ENCODE data around the gene GDPD1.

DNA sequence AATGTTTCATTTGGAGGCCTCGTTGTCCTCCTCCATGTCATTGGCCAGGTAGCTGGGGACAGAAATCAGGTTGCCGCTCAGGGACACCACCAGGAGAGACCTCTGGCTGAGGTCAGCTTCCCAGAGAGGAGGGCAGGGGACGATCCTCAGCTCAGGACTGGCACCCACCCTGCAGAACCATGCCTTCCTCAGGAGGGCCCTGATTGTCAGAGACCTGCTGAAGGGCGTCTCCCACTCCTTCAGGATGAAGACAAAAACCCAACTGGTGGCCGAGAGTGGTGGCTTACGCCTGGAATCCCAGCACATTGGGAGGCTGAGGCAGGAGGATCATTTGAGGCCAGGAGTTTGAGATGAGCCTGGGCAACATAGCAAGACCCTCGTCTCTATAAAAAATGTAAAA lies 45.2 kb upstream of the GDPD1 start:
- TF ChIP-seq POLR2A (IDR thresholded peaks at IDR 0.05), result no peak
- TF ChIP-seq, protein P1, sequence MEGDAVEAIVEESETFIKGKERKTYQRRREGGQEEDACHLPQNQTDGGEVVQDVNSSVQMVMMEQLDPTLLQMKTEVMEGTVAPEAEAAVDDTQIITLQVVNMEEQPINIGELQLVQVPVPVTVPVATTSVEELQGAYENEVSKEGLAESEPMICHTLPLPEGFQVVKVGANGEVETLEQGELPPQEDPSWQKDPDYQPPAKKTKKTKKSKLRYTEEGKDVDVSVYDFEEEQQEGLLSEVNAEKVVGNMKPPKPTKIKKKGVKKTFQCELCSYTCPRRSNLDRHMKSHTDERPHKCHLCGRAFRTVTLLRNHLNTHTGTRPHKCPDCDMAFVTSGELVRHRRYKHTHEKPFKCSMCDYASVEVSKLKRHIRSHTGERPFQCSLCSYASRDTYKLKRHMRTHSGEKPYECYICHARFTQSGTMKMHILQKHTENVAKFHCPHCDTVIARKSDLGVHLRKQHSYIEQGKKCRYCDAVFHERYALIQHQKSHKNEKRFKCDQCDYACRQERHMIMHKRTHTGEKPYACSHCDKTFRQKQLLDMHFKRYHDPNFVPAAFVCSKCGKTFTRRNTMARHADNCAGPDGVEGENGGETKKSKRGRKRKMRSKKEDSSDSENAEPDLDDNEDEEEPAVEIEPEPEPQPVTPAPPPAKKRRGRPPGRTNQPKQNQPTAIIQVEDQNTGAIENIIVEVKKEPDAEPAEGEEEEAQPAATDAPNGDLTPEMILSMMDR (IDR thresholded peaks at IDR 0.05), result no peak
